HL-60/S4 (cell line): Measurements from ENCODE around the gene ZIC1.

Experiments
- in situ Hi-C: fragments of 300-500 bp; cut with MboI; formaldehyde crosslinking; loops from 2 replicates; pipeline ENCODE4 v1.14.3; 2022; ENCODE audit warnings: low sequenced_read_pairs

Gene ZIC1

DNA sequence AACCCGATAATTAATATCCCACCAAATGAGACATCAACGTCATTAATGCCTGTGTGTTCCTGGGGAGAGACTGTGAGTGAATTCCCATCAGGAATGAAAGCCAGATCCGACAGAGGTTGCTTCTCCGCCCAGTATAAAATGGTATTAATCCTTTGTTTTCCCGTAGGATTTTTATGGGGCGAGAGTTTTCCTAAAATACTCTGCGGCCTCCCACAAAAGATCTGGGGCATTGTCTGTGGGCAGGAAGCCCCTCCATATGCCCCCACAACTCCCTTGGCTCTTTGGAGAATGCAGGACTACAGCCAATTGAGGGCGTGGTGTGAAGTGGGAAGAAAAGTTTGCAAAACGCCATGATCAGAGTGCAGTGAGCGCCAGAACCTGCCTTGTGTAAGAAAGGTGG lies 29.5 kb upstream of the ZIC1 start:
- in situ Hi-C loops: no loop called here

DNA sequence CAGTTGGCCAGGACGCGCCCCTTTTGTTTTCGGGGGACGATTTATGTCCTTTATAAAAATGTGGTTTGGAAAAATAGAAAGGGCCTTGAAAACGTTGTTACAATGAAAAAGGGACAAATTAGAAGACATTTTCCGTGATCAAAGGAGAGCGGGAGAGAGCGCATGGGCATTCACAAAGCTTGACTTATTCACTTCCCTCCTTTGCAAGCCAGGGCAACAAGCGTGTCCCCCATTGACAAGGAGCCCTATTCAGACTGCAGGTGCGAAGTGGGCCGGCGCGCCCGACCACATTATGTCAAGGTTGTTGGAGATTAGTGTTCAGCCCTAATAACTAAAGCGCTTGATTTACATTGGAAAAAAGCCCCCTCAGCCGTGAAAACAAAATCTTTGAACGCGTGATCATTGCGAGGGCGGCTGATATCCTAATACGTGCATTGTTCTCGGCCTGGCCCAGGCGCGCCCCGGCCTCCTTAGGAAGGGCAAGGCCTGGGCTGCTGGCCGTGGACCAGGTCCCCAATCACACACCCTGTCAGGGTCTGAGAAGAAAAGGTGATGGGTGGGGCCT lies 28.7 kb upstream of the ZIC1 start:
- in situ Hi-C loops: no loop called here

DNA sequence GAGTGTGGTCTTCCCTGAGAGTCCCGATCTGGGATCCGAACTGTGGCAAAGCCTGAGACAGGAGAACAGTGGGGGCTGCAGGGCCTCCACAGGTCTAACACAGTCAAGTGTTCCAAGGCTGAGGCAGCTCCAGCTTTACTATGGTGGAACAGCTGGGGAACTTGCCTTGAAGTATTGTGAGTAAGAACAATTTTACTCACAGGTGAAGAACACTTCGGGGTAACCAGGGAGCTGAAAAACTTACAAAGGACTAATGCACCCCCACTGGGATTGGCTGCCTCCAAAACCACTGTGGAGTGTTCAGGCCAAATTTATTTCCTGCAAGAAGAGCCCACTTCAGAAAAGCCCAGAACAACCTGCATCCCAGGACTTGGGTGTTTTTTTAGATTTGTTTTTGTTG lies 28.2 kb upstream of the ZIC1 start:
- in situ Hi-C loops: no loop called here

DNA sequence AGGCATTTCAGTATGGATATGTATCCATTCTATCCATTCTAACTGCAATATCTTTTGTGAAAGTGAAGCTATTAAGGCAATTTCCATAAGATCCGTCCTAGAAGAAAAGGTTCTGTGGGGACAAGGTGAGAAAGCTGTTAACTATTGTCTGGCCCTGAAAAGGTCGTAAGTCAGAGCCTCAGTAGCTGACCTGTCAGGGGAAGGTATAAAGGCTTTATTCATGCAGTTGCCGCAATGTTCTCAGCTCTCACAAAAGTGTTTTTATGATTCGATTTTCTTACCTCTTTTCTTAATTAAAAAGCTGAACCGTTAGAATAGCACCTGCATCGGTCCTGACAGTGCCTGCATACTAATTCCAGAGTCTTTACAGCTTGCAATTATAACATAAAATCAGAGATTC lies 27.6 kb upstream of the ZIC1 start:
- in situ Hi-C loops: no loop called here

DNA sequence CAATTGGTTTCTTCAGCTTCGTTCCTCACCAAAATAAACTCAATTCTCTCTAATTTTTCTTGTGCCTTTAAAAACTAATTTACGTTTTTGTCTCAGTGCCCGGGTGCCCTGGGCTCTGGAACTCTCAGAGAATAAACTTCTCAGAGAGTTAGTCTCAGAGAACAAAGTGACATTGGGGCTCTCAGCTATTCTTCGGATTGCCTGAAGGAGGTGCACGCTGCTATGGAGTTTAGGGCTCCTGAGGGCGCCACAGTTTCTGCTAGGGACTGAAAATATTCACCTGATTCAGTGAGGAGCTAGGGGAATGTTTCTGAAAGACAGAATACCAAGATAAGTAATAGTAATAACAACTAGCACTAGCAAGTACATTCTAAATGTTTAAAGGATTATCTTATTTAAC lies 25.5 kb upstream of the ZIC1 start:
- in situ Hi-C loops: no loop called here

DNA sequence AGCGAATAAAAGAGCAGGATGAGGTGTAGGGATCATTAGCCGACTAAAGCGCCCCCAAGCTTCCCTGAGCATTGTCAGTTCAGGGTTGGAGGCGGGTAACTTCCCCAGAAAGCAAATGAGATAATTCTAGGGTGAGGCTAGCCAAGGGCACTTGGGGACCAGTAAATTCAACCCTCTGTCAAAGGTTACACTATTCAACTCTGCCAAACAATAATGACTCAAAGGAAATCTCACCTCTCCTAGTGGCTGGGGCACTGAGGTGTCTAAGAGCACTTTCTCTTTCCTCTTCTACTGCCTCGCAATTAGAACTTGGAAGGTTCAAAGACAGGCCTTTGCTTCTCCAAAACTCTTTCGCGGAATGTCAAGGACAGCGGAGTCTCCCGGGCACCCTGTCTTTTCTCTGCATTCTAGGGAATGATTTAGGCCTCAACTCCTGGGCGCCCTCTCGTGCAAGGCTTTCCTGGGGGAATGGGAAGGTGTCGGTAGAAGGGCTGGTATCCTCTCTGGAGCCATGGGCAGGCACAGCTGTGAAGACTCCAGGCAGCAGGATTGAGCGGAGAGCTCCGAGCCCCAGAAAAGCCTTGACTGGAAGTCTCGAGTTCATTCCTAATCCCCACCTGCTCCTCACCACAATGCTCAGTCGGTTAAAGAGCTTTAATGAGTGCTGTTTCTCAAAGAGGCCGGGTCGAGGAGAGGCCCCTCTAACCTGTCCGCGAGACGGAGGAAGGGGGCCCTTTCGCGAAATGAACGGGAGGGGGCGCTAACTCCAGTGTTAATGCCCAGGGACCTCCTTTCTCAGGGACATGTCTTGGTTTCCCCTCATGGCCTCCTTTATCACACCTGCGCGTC lies 24.7 kb upstream of the ZIC1 start:
- in situ Hi-C loops: no loop called here

DNA sequence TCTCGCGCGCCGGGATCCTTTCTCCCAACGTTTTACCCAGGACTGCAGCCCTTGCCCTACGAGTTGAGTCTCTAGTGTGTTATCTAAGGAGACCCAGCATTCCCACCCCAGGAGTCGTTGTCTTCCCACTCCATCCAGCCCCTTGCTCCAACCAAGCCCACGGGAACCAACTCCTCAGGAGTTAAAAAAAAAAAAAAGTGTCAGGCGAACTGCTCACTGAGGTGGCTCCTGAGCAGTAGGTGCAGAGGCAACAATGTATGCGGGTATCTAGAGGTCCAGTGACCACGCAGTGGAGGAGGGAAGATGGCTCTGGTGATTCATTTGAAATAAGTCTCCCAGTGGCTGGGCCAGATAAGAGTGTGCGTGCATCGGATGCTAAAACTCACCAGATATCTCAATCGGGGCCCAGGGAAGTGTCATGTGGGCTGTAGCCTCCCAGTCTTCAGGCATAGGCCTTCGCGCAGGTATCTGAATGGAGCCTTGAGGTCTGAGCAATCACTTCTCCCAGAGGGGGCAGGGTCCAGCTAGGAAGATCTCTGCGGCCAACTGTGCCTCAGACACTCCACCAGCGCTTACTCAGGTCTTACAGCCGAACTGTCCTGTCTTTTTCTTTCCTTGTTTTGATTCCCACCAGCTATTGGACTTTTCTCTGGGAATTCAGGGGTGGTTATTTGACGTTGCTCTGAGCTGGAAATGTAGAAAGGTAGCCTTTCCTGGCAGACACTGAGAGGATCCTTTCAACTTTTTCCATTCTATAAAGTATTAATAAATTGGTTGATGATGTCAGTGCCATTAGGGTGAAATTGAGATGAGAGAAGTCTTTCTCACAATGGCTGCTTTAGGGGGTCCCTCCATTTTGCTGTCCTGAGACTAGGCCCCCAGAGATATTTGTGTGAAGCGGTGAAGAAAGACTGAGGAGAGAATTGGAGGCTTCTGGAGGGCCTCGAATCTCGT lies 23.8 kb upstream of the ZIC1 start:
- in situ Hi-C loops: no loop called here

DNA sequence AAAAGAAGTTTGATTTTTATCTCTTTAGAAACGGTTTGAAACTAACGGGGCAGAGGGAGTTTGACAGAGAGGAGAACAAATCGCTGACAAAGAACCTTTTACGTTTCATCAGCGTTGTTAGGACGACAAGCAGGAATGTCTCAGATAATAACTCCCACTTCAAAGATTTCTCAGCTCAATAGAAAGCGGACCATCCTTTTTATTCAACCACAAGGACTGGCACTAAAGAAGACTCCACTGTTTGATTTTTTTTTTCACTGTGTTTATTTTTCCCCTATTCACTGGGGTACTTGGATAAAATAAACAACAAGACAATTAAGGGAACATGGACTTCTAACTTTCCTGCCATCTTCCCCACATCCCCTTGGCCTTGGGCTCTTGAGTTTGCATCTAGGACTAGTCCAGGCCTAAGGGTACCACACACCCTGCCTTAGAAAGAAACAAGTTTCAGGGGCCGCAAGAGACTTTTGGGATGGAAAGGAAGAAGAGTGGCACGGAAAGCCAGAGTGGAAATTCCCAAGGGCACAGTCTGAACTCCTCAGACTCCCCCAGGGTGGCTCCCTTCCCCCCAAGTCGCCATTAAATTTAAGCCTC lies 21.8 kb upstream of the ZIC1 start:
- in situ Hi-C loops: no loop called here

DNA sequence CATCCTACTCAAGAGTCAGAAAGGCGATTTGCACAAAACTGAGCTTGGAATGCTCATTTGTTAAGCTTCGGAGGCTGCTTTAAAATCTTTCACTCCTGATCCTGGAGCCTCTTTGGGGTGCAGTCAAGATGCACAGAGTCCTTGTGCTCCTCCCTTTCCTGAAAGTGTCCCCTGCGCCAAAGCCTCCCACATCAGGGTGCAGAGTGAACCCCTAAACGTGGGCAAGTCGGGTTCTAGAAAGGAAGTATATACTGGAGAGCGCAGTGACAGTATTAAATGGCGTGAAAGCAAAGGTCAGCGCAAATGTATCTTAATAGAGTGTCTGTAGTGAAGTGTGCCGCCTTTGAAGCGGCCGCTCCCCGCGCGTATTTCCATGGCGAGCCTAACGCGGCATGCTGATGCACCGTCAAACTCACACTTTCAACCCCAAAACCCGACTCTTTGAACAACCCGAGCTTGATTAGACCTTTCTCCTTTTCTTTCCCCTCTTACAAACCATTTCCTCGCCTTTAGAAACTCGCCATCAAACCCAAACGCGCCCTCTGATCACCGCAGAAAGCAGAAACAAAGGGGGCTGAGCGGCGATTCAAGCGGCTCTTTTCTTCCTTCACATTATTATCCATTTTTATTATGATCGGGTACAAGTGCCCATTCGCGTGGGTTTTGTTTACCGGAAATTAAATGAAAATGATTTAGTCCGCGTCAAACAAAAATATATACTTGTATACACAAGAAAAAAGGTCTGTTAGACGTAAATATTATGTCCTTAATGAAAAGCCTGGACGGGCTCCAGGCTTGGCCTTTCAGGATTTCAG lies 21.1 kb upstream of the ZIC1 start:
- in situ Hi-C loops: no loop called here

DNA sequence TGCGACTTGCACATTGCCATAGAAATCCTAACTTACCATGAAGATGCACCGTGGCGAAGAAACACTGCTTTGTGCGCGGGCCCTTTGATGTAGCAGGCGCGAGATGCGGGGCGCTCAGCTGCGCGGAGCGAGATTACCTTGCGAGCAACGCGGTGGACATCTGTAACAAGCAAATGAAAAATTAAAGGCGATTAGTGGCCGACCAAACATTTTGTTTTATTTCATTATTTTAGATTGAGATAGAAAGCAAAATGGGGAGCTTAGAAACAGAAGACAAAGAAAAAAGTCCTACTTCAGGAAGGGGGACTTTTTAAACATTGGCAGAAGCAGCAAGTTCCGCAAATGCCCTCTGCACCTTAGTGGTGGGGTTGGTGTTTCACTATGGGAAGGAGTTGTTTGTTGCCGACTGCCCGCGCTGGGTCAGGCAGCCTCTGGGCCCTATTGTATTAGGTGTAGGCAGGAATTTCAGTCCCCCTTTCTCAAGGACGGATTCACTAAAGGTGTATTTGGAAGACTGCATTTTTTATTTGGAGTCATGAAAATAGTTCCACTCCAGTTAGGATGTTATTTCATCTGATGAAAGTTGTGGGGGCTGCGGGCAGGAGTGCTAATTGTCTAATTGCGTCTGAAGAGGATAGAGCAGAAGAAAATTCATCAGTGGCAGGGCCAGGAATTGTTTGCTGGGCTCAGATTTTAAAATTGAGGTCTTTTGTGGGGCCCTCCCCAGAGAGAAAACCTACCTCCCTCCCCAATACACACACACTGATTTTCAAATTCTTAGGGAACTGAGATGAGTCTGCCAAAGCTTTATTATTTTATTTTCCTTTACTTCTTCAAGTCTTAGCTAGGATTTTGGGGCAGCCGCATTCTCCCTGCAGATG lies 20.2 kb upstream of the ZIC1 start:
- in situ Hi-C loops: no loop called here

DNA sequence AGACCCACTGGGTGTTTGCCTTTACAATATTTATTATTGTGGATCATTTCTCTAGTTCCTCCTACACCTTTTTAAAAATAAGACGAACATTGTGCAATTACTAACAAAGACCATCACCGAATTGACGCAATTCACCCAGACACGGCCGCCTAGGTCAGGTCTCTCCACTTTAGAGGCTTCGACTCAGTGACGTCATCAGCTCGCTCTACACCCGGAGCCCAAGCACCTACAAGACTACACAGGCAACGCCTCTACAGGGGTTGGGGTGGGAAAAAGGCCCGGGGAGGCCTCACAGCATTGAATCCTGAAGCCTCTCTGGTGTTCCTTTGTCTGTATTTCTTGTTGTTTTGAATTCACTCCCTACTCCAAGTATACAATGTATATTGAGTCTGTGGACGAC lies 19.4 kb upstream of the ZIC1 start:
- in situ Hi-C loops: no loop called here

DNA sequence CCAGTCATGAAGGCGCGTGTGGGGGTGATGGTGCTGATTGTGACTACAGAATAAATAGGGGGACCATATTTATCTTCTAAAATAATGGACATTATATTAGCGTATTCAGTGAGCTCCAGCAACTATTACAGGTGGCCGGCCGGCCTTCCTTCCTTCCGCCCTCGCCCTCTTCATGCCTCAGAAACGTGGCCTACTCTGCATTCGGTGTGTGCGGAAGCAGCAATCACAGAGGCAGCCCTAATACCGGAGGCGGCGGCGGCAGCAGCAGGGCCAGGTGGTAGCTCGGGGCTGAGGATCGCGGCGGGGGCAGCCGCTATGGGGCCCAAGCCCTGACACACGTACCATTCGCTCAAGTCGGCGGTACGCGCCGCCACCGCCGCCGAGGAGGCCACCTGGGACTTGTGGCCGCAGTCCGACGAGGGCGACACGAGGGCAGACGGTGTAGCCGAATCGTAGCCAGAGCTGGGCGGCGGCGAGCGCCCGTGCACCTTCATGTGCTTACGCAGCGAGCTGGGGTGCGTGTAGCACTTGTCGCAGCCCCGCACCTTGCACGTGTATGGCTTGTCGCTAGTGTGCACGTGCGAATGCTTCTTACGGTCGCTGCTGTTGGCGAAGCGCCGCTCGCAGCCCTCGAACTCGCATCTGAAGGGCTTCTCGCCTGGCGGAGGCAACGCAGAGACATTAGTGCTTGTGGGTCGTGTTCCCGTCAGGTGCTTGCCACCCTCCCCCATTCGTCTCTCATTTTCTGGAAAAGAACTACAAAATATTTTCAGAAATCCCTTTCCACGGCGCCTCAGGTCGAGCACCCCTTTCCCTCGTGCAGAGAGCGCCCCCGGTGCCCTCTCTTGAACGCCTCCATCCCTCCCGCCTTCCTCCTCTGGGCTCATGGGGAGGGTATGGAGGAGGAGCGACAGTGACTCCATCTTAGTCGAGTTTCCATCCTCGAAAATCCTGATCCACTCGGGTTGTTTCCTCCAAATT lies 18.3 kb upstream of the ZIC1 start:
- in situ Hi-C loops: no loop called here

DNA sequence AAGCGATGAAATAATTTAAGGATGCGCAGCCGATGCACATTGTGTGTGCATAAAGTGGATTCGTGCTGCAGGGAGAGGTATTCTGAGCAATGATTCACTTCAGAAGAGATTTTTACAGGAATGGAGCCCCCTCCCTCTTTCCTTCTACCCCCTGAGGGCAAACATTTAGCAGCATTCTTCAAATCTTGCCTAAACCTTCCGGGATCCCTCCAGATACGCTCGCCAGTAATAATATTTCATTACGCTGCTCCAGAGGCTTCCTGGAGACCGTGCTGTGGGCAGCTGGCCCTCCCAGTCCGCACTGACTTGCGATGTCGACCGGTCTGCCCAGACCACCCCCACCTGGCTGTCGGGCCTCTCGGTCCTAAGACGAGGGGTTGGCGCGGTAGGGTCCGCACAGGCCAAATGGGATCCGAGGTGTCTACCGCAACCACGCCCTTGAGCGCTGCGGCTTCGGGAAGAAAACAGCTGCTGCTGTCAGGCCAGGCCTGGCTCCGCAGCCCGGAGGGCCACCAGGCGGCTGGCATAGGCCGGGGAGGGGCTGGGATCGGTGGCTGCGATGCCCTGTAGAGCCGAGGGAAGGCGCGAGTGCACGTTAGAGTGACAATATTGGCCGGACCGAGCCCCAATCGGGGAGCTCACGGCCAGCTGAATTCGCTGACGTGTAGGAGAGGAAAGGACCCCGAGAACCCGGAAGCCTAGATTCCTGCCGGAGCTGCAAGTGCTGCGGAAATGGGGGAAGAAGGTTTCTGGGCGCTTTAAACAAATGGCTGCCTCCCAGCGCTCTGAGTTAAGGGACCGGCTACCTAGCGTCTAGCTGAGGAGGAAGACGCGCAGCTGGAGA lies 17.2 kb upstream of the ZIC1 start:
- in situ Hi-C loops: no loop called here

DNA sequence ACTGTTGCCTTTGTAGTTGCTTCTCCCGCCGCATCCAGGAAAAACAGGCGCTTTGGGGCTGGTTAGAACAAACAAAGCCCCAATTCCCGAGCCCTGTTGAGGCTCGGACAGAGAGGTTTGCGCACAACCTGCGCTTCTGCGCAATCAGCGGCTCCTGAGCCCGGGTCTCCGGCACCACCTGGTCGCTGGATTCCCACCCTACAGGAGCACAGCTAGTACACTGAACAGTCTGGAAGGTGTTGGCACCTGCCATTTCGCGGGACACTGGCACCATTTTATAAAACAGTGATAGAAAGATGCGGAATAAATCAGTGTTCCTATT lies 16.6 kb upstream of the ZIC1 start:
- in situ Hi-C loops: no loop called here

DNA sequence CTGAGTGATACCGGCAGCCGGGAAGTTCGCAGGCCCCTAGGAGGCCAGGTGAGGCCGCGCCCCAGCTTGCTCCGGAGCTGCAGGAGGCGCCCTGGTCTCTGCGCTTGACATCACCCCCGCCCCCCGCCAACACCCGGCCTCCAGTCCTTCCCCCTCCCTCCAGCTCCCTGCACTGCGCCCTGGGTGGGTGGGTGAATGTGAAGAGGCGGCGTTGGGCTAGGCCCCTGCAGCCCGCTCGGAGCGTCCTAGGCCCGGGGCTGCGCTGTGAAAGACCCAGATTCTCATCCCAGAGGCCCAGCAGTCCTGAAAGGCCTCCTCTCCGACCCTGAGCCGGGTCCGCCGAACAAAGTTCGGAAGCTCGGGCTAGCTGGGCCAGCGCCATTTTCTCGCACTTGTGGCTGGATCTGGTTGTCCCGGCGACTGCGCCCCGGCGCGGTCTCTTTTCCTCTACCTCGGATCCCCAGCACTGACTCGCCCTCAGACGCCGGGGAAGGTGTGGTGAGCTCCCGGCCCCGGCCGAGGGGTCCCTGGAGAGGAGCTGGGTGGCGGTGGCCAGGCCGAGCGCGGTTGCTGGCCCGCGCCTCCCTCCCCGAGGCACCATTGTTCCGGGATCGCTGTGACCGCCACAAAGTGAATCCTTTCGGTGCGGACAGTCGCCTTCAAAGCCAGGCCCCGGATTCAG lies 15.8 kb upstream of the ZIC1 start:
- in situ Hi-C loops: no loop called here

DNA sequence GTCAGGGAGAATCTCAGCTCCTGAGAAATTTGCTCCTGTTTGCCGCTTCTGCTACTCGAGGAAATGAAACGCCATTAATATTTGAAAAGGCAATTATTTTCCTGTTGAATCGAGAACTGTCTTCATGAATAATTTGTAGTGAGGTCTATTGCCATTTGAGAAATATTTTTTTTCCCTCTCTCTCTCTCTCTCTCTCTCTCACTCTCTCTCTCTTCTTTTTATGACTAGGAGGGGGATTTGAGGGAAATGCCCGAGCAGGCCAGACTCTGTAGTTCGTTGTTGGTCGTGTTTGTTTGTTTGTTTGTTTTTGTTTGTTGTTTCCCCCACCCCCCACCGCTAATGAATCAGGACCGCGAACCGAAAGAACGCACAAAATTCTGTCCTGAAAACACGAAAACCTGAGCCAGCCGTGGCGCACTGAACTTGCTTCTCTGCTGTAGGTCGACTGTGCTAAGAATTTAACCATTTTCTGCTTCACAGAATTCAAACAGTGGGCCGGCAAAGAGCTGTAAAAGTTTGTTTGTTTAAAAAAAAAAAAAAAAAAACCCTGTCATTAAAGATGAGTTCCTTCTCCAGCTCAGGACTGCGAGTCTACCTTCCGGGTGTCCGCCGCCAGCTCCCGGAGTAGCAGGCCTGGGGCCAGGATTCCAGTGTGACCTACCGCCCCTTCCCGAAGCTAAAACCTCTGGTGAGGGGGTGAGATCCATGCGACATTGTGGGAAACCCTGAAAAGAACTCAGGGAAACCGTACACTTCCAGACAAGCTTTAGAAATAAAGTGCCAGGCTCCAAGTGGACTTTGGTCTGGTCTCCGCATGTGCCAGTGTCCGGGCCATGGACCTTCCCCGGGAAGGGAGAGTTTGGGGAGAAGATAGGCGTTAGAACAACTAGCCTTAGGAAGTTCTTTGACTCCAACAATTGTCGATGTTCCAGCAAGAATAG lies 15.0 kb upstream of the ZIC1 start:
- in situ Hi-C loops: no loop called here
